ENCODE results near the gene PREX1.

GRCh38 chr20:48638546-48638945 lies 189.3 kb downstream of the PREX1 start:
- TF ChIP-seq CTCF (IDR thresholded peaks at IDR 0.05) (no peak), POLR2AphosphoS5 (IDR thresholded peaks at IDR 0.05) (no peak), POLR2A (IDR thresholded peaks at IDR 0.05) (no peak)
